B cell (primary cell): ENCODE measurements around the gene AGRP. TPM values are rescaled to one million over a fixed set of nuclear protein-coding genes. Genes with fewer than 3 reads are reported as not detected.
A peak's percentile ranks its signal among the peaks of the same experiment; 100 is the strongest.

Source experiments
- ATAC-seq: fragments of 200-7000 bp; cut with Tn5 transposase; one replicate; pipeline ENCODE4 v1.10.0; 2021; ENCODE audit warnings: low read depth, mild to moderate bottlenecking, moderate number of reproducible peaks, moderate library complexity
- CTCF ChIA-PET: fragments of 350-600 bp; sonication (Branson Sonifier 250); formaldehyde crosslinking; loops from one replicate; lab custom pipeline; 2021; ENCODE audit warnings: antibody characterized with exemption, inconsistent platforms; lab: Charles Lee
- POLR2A ChIA-PET: fragments of 350-600 bp; sonication (Branson Sonifier 250); formaldehyde crosslinking; loops from one replicate; lab custom pipeline; 2021; ENCODE audit warnings: antibody characterized with exemption; lab: Charles Lee
- DNase-seq: peaks from one replicate; pipeline ENCODE4 v3.0.0; 2013
- H2AFZ ChIP-seq: 2 replicates; pipeline ENCODE4 v1.6.1; 2012; ENCODE audit warnings: mild to moderate bottlenecking, low read depth, low read length; ENCODE audit not compliant: insufficient read depth, poor library complexity, severe bottlenecking
- H3K27ac ChIP-seq, 2 donors: 1 replicate in 1 of 2; 2 replicates in 1 of 2; pipeline ENCODE4 v1.5.1; 2012 to 2013; ENCODE audit warnings: low read length in 2 of 2, mild to moderate bottlenecking in 2 of 2, moderate library complexity in 1 of 2
- H3K27me3 ChIP-seq, 4 experiments: fragments of 200-600 bp in 1 of 4; sonication (generic) in 1 of 4; replicated peaks in 1 of 4; 1 replicate in 2 of 4; 2 replicates in 2 of 4; pipeline versions ENCODE4 v1.6.1 to v1.7.0; 2013 to 2016; ENCODE audit warnings: low read length in 3 of 4, mild to moderate bottlenecking in 2 of 4, mixed read lengths in 1 of 4, moderate library complexity in 1 of 4; ENCODE audit not compliant: insufficient read depth in 4 of 4, control insufficient read depth in 3 of 4; ENCODE audit errors: control extremely low read depth in 1 of 4
- H3K36me3 ChIP-seq, 2 experiments: replicated peaks in 1 of 2; 1 replicate in 1 of 2; 2 replicates in 1 of 2; pipeline versions ENCODE4 v1.6.1 to v1.7.1; 2013; ENCODE audit warnings: low read length in 1 of 2; ENCODE audit not compliant: insufficient read depth in 2 of 2, control insufficient read depth in 1 of 2; ENCODE audit errors: control extremely low read depth in 1 of 2, extremely low read depth in 1 of 2
- H3K4me1 ChIP-seq, 2 donors: fragments of 200-600 bp in 1 of 2; sonication (generic) in 1 of 2; 1 replicate in 1 of 2; 2 replicates in 1 of 2; pipeline versions ENCODE4 v1.5.1 to v1.6.1; 2013 to 2017; ENCODE audit warnings: low read length in 2 of 2; ENCODE audit not compliant: control insufficient read depth in 2 of 2, insufficient read depth in 2 of 2
- H3K4me2 ChIP-seq: replicated peaks from 2 replicates; pipeline ENCODE3; 2012; ENCODE audit warnings: mild to moderate bottlenecking, low read depth, low read length; ENCODE audit not compliant: poor library complexity, severe bottlenecking
- H3K4me3 ChIP-seq, 5 experiments: fragments of 200-600 bp in 1 of 5; sonication (generic) in 1 of 5; 1 replicate in 3 of 5; 2 replicates in 2 of 5; pipeline versions ENCODE4 v1.5.1 to v1.7.0; 2011 to 2016; ENCODE audit warnings: low read length in 4 of 5, mild to moderate bottlenecking in 4 of 5, low read depth in 2 of 5, control low read depth in 1 of 5, moderate library complexity in 1 of 5; ENCODE audit not compliant: insufficient read depth in 1 of 5; ENCODE audit errors: control extremely low read depth in 1 of 5, extremely low read depth in 1 of 5
- H3K79me2 ChIP-seq: fragments of 200-600 bp; sonication (generic); one replicate; pipeline ENCODE4 v1.6.0; 2016; ENCODE audit warnings: low read length; ENCODE audit not compliant: control insufficient read depth, insufficient read depth
- H3K9ac ChIP-seq: fragments of 200-600 bp; sonication (generic); 2 replicates; pipeline ENCODE4 v1.6.1; 2017; ENCODE audit warnings: mild to moderate bottlenecking, low read length, moderate library complexity
- H3K9me3 ChIP-seq, 3 donors: one replicate each; pipeline versions ENCODE4 v1.6.1 to v1.7.1; 2013; ENCODE audit warnings: low read length in 2 of 3; ENCODE audit not compliant: control insufficient read depth in 2 of 3, insufficient read depth in 1 of 3; ENCODE audit errors: control extremely low read depth in 1 of 3
- H4K20me1 ChIP-seq: 2 replicates; pipeline ENCODE4 v1.6.0; 2012; ENCODE audit warnings: mild to moderate bottlenecking, low read length; ENCODE audit not compliant: insufficient read depth, control insufficient read depth, poor library complexity, severe bottlenecking
- H3K27ac Mint-ChIP-seq: one replicate; pipeline ENCODE4 v1.8.0; 2021; ENCODE audit warnings: mixed read lengths
- H3K27me3 Mint-ChIP-seq: one replicate; pipeline ENCODE4 v1.8.0; 2021; ENCODE audit warnings: mixed read lengths
- H3K4me1 Mint-ChIP-seq: one replicate; pipeline ENCODE4 v1.8.0; 2021; ENCODE audit warnings: mixed read lengths
- H3K4me3 Mint-ChIP-seq: one replicate; pipeline ENCODE4 v1.8.0; 2021; ENCODE audit warnings: mixed read lengths
- H3K9me3 Mint-ChIP-seq: one replicate; pipeline ENCODE4 v1.8.0; 2022; ENCODE audit warnings: mixed read lengths; ENCODE audit not compliant: insufficient read depth
- CTCF ChIP-seq: fragments of 200-600 bp; IDR thresholded peaks from one replicate; pipeline ENCODE4 v1.8.0; 2022; ENCODE audit warnings: antibody characterized with exemption, mild to moderate bottlenecking
- EZH2 ChIP-seq: IDR thresholded peaks from 2 replicates; pipeline ENCODE4 v1.6.1; 2012; ENCODE audit warnings: borderline replicate concordance, low read depth, mild to moderate bottlenecking, moderate library complexity, low read length; ENCODE audit not compliant: insufficient read depth, poor library complexity, severe bottlenecking
- WGBS: methylation state at CpG from one replicate; pipeline ENCODE4 v1.1.5; 2013; ENCODE audit warnings: missing lambda C conversion rate; ENCODE audit not compliant: insufficient coverage; 5-methylcytosine and 5-hydroxymethylcytosine counted together
- intact Hi-C: fragments of 100-400 bp; cut with micrococcal nuclease; formaldehyde crosslinking; loops from one replicate; pipeline ENCODE4 v1.10.0; 2022
- polyA plus RNA-seq: library from polyadenylated mRNA; depleted of rRNA; stranded (reverse); fragments of >200 nt; gene quantifications from 2 replicates; pipeline ENCODE4 v1.2.3, GENCODE V29; 2012
- total RNA-seq, 2 donors: library from RNA; stranded (reverse); fragments of 120-200 nt in 1 of 2; gene quantifications; 1 replicate in 1 of 2; 2 replicates in 1 of 2; pipeline versions ENCODE4 v1.2.3 to v1.2.4, GENCODE V29; 2013 to 2022

AGRP gene
- total and polyA plus RNA-seq, 2 donors (not counting 1 experiment from before 2014, with no cell fraction given), result not detected

GRCh38 chr16:67518676-67519075, 35.3 kb upstream of the AGRP start:
- peak overlapping the region; percentile 69 for H3K9ac ChIP-seq
- peak; percentile 58 for DNase-seq
- Mint-ChIP-seq H3K4me3 (peak overlapping the region; percentile 83), H3K9me3 (no peaks in the 10 kb centered on the region), H3K4me1 (peaks cover 77% of the 10 kb centered on the region), H3K27me3 (no peaks in the 10 kb centered on the region), H3K27ac (peak overlapping the region; percentile 98)
- H3K4me2 ChIP-seq, result peak overlapping the region; percentile 88
- peak overlapping the region in 4 of 5 experiments; percentile 50 to 60 (median 53) for H3K4me3 ChIP-seq
- no peaks in the 10 kb centered on the region for H3K36me3 ChIP-seq
- H3K4me1 ChIP-seq, result peaks cover 63 to 80% of the 10 kb centered on the region in 2 donors
- ChIA-PET POLR2A (interaction anchor here (0.7 to 3.7 kb wide), 5 partner anchors 11 to 43 kb away, joined by 5 to 17 read pairs (median 7); partner anchors contain the start of genes ATP6V0D1, CTCF and RIPOR1), CTCF (interaction anchor here (1.3 to 18.8 kb wide), 8 partner anchors 12 to 406 kb away, joined by 3 to 817 read pairs (median 110); partner anchors contain the start of genes AGRP, ATP6V0D1, C16orf86 and CARMIL2)
- TF ChIP-seq EZH2 (no peak), CTCF (no peak)
- intact Hi-C loops, result loop anchor here (5.0 kb wide), 1 partner anchor 474 kb away; no protein-coding TSS in a partner anchor
- peak overlapping the region; percentile 30 for H2AFZ ChIP-seq
- H4K20me1 ChIP-seq, result peaks cover under 1% of the 10 kb centered on the region
- H3K27me3 ChIP-seq, result no peaks in the 10 kb centered on the region
- no peak for ATAC-seq
- peaks cover 37% of the 10 kb centered on the region for H3K79me2 ChIP-seq
- H3K27ac ChIP-seq, result peak overlapping the region; percentile 94 to 96
- WGBS, result 12% methylated on average over 7 of the region's 8 CpGs
- H3K9me3 ChIP-seq, result no peaks in the 10 kb centered on the region
